CD4-positive, alpha-beta T cell treated with Interleukin-6 at 100 ng/mL for 8 hours (primary cell): Measurements from ENCODE around the gene AMIGO3.
"Not testable (repeated sequence)": the region's sequence is repeated elsewhere in the genome, so short reads cannot be mapped to it uniquely, and the experiment has no call there.

ENCODE experiments used
- DNase-seq: peaks from one replicate; pipeline ENCODE4 v3.0.0-alpha.2; 2020; ENCODE audit warnings: mixed read lengths, low spot score

AMIGO3 gene

GRCh38 chr3:49688338-49689045, 31.0 kb downstream of the AMIGO3 start:
- not testable (repeated sequence) for DNase-seq

GRCh38 chr3:49687424-49687795, 32.1 kb downstream of the AMIGO3 start:
- not testable (repeated sequence) for DNase-seq

GRCh38 chr3:49686769-49687423, 32.6 kb downstream of the AMIGO3 start:
- not testable (repeated sequence) for DNase-seq

GRCh38 chr3:49686346-49686745, 33.1 kb downstream of the AMIGO3 start:
- DNase-seq: peak; percentile 26

GRCh38 chr3:49685846-49686245, 33.6 kb downstream of the AMIGO3 start:
- not testable (repeated sequence) for DNase-seq

- not testable (repeated sequence) for DNase-seq
Observed at GRCh38 chr3:49685103-49685502, 34.4 kb downstream of the AMIGO3 start.

GRCh38 chr3:49684453-49684852, 35.0 kb downstream of the AMIGO3 start:
- not testable (repeated sequence) for DNase-seq

- no peak for DNase-seq
Observed at GRCh38 chr3:49683162-49683561, 36.3 kb downstream of the AMIGO3 start.

- DNase-seq: no peak
Observed at GRCh38 chr3:49681543-49681942, 37.9 kb downstream of the AMIGO3 start.

GRCh38 chr3:49681232-49681522, 38.3 kb downstream of the AMIGO3 start:
- DNase-seq: no peak

GRCh38 chr3:49680493-49681231, 38.8 kb downstream of the AMIGO3 start:
- DNase-seq: no peak

- DNase-seq: no peak
Observed at GRCh38 chr3:49675912-49676311, 43.6 kb downstream of the AMIGO3 start.

- no peak for DNase-seq
Observed at GRCh38 chr3:49674497-49674983, 44.9 kb downstream of the AMIGO3 start.

- peak; percentile 97 for DNase-seq
Observed at GRCh38 chr3:49673715-49674496, 45.6 kb downstream of the AMIGO3 start, which contains the start of gene APEH. TSS of gene APEH (plus strand) at chr3:49674351. CDS start at chr3:49674402, 51 bp downstream.

- DNase-seq: no peak
Observed at GRCh38 chr3:49673121-49673714, 46.3 kb downstream of the AMIGO3 start.

- peak; percentile 69 for DNase-seq
Observed at GRCh38 chr3:49671291-49672288, 47.9 kb downstream of the AMIGO3 start.

GRCh38 chr3:49670940-49671290, 48.6 kb downstream of the AMIGO3 start:
- no peak for DNase-seq

GRCh38 chr3:49669352-49669751, 50.1 kb downstream of the AMIGO3 start:
- no peak for DNase-seq

- no peak for DNase-seq
Observed at GRCh38 chr3:49668861-49669260, 50.6 kb downstream of the AMIGO3 start.

- DNase-seq: no peak
Observed at GRCh38 chr3:49668414-49668797, 51.1 kb downstream of the AMIGO3 start.
